SW 1271 (cell line): ENCODE data around the gene NDUFA12.
"Not testable (repeated sequence)": the region's sequence is repeated elsewhere in the genome, so short reads cannot be mapped to it uniquely, and the experiment has no call there.

Experiments used
- DNase-seq, 2 experiments: peaks; one replicate each; lab custom pipeline; 2025; lab: John Stamatoyannopoulos, UW

Gene NDUFA12

DNA sequence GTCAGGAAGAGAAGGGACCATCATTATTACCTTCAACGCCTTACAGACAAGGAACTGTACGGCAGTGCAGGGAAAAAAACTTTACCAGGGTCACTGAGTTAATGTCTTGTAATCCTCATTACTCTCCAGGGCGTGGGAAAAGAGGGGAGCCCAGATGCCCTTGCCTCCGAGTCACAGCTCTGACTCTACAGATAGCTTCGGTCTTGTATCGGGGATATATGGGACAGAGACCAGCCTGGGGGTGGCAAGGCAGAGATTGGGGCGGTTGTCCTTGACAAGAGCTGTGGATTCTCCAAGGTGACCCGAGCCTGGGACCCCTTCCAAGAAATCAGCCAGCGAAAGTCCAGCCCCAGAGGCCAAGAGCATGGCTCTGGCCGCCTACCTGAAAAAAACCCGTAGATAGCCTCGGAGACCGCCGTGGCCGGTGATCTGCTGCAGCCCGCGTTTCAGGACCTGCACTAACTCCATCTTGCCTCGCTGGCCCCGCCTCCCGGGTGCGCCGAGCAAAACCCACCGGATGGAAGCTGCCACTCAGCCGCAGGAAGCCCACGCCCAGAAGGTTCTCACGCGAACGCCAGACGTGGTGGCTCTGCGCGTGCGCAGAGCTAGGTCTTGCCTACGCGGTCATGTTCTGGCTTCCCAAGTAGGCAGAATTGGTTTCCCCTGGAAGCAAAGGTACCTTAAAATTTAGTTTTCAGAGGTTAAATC is at the start of gene NDUFA12:
TSS of gene NDUFA12 (minus strand) at position 485 of the 708 bp plus-strand sequence. CDS start at position 468, 17 bp downstream.
- DNase-seq, result peak; percentile 86 to 96

DNA sequence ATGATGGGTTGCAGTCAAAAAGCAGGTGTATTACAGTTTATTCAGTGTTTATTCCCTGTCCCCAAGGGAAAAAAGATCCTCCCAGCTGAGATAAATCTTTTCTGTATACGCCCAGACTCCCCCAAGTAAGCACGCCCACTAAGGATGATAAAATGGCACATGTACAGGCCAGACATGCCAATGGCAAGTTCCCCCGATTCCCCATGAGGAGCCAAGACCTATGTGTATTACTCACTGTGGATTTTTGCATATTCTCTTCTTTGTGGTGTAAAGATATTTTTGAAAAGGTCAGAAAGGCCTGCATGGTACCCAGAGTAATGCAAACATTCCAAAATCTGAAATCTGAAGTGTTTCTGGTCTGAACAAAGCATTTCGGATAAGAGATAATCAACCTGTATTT is 47.7 kb upstream of the NDUFA12 start:
- DNase-seq, result no peak

DNA sequence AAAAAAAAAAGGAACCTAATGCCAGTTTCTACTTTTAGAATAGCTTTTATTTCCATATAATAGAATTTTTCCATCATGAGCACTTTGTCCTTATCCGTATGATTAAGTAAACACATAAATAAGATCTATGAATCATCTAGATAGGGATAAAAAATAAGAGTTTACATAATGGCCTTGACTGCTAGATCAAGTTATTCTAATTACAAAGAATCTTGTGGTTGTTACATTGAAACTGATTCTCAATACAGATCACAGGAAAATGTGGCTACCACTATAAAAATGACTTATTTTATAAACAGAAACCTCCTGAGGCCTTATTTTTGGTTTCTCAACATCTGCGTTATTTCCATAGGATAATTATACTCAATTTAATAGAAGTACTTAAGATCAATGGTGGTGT is 34.4 kb upstream of the NDUFA12 start:
- no peak for DNase-seq

DNA sequence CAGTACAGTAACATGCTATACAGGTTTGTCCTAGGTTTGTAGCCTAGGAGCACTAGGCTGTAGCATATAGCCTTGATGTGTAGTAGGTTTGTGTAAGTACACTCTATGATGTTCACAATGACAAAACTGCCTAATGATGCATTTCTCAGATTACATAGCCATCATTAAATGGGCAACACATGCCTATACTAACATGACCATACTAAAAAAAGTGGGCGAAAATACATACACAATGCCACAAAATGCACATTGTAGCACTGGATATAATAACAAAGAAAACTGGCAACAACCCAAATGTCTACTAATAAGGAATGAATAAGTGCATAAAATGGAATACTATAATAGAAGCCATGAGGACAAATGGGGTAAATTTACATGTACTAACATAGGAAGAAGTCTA is 31.3 kb upstream of the NDUFA12 start:
- DNase-seq, result no peak

DNA sequence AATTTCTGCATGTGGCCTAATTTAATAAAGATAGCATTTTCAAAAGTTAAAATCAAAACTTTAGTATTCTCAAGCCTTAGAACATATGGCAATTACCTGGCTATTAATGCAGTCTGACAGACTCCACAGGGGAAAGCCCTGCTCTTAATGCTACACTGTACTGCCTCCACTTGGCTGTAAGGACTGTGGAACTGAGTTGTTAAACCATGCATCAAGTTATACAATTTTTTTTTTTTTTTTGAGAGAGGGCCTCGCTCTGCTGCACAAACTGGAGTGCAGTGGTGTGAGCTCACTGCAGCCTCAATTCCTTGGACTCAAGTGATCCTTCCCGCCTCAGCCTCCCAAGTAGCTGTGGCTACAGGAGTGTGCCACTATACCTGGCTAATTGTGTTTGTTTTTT is 19.0 kb upstream of the NDUFA12 start:
- no peak for DNase-seq

DNA sequence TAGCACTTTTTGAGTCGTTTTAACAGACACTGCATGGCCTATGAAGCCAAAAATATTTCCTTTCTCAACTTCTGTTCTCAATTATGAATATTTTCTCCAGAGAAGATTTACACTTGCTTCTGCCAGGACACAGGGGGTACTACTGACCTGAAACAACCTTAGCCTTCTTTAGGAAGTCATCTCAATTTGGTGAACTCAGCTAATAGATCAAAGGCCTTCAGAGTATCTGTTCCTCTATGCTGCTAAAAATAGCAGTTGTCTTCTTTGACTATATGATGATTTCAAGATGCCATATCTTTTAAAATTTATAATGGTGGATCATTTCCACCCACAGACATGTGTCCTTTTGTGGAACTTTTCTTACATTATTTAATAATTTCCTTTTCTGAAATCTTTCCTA is 14.0 kb upstream of the NDUFA12 start:
- DNase-seq, result no peak

DNA sequence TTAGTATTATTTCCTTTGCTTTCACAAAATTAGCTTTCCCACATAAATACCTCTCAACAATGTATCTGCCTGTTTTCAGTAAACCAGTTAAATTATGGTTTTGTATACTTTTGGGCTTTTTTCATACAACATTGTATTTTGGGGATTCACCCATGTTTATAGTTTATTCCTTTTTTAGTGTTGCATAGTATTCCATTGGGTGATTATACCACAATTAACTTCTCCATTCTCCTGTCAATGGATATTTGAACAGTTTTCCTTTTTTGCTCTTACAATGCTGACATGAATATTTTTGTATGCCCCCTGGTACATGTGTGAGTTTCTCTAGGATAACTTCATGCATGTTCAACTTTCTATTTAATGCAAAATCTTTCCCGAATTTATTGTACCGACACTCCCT is 12.6 kb upstream of the NDUFA12 start:
- DNase-seq, result no peak

DNA sequence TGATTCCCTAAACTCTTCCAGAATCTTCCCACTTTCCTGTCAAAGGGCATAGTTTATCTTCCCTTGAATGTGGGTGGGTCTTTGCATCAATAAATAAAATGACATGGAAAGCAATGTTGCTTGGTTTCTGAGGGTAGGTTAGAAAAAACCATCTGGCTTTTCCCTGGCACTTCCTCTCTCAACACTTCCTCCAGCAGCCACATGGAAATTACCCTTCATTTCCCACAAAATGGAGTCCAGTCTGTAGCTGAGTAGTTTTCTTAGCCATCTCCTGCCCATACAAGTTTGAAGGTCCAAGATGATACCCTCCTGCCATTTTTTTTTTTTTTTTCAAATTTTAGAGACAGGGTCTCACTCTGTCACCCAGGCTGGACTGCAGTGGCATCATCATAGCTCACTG is 11.1 kb upstream of the NDUFA12 start:
- no peak for DNase-seq

DNA sequence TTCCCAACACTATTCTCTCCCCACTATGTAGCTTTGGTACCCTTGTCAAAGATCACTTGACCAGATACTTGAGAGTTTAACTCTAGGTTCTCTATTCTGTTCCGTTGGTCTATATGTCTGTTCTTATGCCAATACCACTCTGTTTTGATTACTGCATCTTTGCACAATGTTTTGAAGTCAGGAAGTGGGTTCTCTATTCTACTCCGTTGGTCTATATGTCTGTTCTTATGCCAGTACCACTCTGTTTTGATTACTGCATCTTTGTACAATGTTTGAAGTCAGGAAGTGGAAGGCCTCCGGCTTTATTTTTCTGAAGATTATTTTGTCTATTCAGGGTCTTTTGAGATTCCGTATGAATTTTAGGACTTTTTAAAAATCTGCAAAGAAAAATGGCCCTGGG is 2.7 kb upstream of the NDUFA12 start:
- no peak for DNase-seq

DNA sequence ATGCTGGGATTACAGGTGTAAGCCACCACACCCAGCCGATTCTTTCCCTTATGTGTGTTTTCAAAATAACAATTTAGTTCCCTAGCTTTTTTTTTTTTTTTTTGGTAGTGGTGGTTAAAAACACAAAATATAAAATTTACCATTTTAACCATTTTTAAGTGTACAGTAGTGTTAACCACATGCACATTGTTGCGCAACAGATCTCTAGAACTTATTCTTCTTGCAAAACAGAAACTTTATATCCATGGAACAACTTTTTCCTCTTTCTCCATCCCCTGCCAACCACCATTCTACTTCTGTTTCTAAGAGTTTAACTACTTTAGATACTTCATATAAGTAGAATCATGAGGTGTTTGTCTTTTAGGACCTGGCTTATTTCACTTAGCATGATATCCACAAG is 1.1 kb upstream of the NDUFA12 start:
- DNase-seq, result no peak

DNA sequence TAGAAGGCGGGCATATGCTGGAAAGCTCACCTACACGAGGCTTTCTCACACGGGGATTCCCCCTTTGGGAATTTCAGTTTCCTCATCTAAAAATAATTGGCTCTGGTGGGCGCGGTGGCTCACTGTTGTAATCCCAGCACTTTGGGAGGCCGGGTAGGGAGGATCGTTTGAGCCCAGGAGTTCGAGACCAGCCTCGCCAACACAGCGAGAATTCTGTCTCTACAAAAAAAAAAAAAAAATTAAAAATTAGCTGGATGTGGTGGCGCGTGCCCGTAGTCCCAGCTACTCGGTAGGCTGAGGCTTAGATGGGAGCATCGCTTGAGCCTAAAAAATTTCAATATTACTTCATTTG is 400 bp upstream of the NDUFA12 start:
- DNase-seq, result no peak

DNA sequence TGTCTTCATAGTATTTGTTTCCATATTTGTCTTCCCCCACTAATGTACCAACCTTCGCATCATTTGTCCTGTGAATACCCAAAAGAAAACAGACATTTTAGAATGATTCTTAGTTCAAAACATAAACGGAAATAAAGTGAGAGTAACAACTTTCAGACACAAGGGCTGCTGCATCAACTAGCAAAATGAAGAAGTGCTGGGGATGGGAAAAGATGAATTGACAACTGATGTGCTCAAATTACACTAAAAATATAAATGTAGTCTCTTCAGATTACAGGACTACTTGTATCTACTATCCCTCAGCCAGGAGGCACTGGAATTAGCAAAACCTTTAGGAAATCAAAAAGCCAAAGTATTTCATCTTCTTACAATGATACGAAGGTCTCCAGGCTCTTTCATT is 743 bp downstream of the NDUFA12 start:
- DNase-seq, result no peak

DNA sequence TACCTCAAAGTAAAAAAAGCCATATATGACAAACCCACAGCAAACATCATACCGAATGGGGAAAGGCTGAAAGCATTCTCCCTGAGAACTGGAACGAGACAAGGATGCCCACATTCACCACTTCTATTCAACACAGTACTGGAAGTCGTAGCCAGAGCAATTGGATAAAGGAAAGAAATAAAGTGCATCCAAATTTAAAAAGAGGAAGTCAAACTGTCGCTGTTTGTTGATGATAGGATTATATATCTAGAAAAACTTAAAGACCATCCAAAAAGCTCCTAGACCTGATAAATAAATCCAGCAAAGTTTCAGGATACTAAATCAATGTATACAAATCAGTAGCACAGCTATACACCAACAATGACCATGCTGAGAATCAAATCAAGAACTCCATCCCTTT is 5.2 kb downstream of the NDUFA12 start:
- no peak for DNase-seq

DNA sequence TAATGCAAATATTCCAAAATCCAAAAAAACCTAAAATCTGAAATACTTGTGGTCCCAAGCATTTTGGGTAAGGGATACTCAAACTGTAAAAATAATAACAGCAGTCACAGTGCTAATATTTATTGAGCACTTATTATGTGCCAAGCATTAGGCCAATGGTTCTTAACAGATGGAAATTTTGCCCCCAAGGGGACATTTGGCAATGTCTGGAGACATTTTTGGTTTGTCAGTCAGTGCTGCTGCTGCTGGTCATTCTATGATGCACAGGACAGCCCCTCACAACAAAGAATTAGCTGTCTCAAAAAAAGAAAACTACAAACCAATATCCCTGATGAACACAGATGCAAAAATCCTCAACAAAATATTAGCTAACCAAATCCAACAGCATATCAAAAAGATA is 5.8 kb downstream of the NDUFA12 start:
- DNase-seq, result no peak

DNA sequence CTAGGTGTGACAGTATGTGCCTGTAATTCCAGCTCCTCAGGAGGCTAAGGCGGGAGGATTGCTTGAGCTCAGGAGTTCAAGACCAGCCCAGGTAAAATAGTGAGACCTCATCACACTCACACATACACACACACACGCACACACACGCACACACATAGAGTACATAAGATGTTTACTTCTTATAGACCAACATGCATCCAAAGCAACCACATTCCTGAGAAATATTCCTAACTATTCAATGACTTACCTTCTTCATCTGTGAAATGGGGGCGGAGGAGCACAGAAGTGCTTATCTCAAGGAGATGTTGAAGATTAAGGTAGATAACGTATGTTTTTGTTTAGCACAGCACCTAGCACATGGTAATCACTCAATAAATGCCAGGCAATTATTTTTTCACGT is 6.4 kb downstream of the NDUFA12 start:
- DNase-seq, result no peak

DNA sequence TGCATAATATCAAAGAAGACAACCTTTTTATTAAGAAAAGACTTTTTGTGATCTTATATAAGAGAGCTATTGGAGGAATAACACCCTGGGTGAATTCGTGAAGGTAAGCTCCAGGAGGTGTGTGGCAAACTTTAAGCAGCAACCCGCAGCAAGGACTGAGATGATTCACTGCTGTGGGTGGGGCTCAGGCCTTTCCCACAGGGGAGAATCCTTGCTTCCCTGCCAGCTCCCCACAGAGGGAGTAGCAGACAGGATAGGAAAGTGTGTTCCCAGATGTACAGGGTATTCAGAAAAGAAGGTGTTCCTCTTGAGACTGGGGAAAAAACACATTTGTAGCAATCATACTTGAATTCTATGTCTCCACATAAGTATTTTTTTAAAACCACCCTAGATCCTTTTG is 9.2 kb downstream of the NDUFA12 start:
- DNase-seq, result peak; percentile 20 to 47

DNA sequence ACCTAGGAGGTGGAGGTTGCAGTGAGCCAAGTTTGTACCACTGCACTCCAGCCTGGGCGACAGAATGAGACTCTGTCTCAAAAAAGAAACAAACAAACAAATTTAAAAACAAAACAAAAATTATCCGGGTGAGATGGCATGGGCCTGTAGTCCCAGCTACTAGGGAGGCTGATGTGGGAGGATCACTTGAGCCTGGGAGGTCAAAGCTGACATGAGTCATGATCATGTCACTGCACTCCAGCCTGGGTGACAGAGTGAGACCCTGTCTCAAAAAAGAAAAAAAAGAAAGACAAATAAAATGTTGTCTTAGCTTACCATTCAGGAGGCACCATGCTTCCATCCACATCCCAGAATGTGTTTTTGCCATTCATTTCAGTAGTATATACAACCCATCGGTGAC is 9.6 kb downstream of the NDUFA12 start:
- DNase-seq, result not testable (repeated sequence)

DNA sequence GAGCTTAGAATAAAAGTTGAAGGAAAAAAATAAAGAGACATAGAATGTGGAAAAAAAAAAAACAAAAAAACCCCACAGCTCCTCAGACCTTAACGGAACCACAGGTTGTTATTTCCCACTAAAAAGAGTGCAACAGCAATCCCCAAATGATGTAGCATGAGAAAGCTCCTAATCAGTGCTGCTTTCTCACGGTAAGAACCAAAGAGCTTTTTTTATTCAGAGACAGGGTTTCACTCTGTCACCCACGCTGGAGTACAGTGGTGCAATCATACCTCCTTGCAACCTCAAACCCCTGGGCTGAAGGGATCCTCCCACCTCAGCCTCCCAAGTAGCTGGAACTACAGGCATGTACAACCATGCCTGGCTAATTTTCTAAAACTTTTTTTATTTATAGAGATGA is 13.3 kb downstream of the NDUFA12 start:
- no peak for DNase-seq

DNA sequence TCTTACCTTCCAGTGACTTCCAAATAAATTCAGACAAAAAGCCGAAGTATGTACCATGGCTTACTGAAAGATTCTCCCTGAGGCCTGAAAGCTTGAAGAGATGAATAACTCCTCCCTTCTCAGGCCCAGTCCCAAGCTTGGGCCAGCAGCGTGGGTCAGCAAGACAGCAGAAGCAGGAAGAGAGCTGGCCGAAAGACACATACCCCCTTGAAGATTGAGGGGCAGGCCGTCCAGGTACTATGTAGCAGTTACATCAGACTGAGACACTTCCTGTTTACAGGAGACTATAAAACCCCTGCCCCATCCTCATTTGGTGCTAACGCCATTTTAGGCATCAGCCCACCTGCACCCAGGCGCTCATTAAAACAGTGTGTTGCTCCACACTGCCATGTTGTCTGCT is 15.0 kb downstream of the NDUFA12 start:
- DNase-seq, result no peak

DNA sequence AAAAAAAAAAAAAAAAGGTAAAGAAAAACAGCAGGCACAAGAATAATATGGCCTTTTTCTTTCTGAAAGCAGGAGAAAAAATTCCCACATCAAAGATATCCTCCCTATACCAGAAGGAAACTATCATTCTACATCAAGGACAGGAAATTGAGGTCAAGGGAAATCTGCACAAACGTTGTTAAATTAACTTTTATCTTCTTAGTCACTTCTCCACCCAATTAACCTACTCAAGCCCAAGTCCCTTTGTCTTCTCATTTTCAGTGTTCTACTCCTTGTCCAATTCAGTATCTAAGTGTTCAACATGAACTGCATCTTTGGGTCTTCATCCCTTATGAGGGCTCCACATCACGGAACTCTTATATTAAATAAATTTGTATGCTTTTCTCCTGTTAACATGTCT is 15.7 kb downstream of the NDUFA12 start:
- no peak for DNase-seq

DNA sequence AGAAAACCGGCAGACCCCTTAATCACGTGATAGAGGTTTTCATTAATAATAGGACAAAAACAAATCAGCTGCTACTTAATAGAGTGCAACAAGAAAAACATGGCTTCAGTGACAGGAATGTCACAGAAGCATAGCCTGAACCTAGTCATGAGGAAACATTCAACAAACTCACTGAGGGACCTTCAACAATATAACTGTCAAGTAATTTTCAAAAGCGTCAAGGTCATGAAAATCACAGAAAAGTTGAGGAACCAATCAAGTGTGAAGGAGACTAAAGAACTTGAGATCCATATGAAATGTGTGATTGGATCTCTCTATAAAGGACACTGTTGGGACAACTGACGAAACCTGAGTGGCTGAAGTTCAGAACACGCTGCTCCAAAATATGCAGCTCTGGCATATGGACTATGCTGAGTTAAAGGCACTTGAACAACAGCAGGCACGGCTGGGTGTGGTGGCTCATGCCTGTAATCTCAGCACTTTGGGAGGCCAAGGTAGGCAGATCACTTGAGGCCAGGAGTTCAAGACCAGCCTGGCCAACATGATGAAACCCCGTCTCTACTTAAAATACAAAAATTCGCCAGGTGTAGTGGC is 16.3 kb downstream of the NDUFA12 start:
- DNase-seq, result no peak

DNA sequence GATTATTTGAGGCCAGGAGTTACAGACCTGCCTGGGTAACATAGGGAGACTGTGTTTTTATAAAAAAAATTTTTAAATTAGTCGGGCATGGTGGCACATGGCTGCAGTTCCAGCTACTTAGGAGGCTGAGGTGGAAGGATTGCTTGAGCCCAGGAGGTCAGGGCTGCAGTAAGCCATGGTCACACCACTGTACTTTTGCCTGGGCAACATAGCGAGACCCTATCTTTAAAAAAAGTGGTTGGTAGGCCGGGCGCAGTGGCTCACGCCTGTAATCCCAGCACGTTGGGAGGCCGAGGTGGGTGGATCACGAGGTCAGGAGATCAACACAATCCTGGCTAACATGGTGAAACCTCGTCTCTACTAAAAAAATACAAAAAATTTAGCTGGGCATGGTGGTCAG is 18.4 kb downstream of the NDUFA12 start:
- not testable (repeated sequence) for DNase-seq

DNA sequence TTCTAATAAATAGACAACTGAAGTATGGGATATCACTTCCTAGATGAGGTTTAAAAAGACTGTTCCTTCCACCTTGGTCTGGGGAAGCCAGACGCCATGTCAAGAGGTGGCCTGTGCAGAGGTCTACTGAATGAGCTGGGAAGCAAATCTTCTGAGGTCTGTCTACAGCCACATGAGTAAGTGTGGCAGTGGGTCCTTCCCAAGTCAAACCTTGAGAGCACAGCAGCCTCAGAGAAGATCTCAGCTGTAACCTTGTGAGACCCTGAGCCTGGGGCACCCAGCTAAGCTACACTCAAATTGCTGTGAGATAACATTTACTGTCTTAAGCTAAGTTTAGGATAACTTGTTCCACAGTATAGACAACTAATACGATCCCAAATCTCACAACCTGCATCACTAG is 20.2 kb downstream of the NDUFA12 start:
- no peak for DNase-seq

DNA sequence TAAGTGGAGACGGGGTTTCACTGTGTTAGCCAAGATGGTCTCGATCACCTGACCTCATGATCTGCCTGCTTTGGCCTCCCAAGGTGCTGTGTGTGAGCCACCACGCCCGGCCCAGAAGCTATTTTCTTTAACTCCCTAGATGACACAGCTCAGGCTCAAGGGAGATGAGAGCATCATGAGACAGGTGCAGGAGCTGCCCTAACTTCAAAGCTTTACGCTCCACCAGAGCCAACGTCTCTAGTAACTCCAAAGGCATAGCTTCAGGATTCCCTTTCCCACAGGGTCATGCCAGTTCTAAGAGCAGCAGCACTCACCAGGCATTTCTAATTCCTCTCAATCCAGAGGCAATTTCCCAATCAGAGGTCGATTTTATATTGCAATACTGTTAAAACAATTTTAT is 21.0 kb downstream of the NDUFA12 start:
- no peak for DNase-seq
